Gastroesophageal sphincter (tissue), 3 donors: ENCODE measurements around the gene ISLR.

Source experiments
- CTCF ChIP-seq, 4 experiments: fragments of 200-600 bp in 2 of 4; fragments of 450-650 bp in 2 of 4; sonication (generic) in 1 of 4; IDR thresholded peaks; one replicate each; pipeline ENCODE4 v1.5.1; 2017 to 2019; ENCODE audit warnings: antibody characterized with exemption in 4 of 4, mild to moderate bottlenecking in 2 of 4, moderate library complexity in 2 of 4
- POLR2AphosphoS5 ChIP-seq: sonication (generic); formaldehyde crosslinking; IDR thresholded peaks from one replicate; pipeline ENCODE4 v1.6.1; 2017; ENCODE audit warnings: antibody characterized with exemption

- TF ChIP-seq CTCF (IDR thresholded peaks at IDR 0.05) (no peak), POLR2AphosphoS5 (no peak)
Observed at GRCh38 chr15:74176262-74177214, 3.0 kb downstream of the ISLR start.
